ENCODE measurements around the gene C6orf118.

C6orf118 gene

DNA sequence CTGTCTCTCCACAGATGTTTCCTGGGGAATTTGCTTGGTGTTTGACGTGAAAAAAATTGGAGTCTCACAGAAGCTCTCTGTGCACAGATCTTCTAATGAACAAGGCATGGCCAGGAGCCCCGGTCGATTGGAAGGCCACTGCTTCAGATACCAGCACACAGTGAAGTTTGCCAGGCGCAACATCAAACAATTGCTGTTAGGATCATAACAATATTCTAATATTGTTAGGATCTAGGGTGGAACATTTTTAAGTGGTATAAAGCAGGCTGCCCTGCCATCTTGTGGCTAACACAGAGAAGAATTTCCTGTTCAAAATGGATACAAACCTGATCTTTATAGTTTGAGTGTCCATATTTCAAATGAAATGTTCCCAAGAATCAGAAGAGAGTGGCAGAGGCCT is 64.1 kb downstream of the C6orf118 start:
- no peak for DNase-seq (ENCODE audit: low read depth in 2 of 2, low spot score in 1 of 2)

DNA sequence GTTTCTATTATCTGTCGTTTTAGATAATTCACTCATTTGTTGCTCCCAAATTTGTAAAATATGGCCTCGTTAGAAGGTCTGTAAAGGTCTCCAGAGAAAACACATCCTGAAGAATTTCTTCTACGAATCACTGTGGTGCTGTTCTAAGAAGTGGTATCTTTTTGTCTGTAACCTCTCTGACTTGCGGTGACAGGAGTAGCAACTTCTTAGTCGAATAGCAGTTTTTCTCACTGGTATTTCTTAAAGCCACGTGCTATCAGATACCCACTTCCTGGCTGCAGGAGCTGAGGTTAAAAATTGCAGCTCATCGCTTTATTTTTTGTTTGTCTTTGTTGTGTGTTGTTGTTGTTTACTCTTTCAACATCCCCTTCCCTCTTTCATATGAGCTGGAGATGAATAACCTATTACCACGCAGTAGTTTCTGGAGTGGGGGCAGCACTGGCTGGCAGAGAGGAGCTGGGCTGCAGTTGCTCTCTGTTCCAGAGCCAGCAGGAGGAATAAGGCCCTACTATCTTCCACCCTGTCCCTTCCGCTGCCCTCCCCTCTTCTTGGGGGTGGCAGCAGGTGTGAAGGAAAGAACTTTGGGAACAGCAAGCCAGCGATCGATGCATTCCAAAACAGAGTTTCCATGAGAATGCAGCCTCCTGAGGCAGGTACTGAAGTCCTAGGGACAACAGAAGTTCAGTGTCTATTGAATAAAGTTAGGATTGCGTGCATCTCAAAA is 64.7 kb downstream of the C6orf118 start:
- no peak for DNase-seq (ENCODE audit: low read depth in 2 of 2, low spot score in 1 of 2)

DNA sequence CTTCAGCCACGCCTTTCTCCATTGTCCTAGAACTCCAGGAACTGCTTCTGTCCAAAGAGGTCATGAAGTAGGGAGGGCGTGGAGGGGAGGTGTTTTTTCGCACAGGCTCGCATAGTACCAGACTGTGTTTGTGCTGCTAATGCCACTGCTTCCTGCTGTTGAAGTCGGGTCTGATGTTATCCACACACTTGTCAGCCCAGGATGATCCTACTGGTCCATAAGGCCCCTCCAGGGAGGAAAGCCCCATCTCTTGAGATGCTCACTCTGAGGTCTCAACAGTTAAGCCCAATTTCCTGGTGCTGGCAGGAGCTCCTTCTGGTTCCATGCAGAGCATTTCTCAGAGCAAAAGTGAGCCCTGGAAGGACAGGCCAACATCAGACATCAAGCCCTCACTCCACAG is 65.6 kb downstream of the C6orf118 start:
- DNase-seq (ENCODE audit: low read depth in 2 of 2, low spot score in 1 of 2): no peak

DNA sequence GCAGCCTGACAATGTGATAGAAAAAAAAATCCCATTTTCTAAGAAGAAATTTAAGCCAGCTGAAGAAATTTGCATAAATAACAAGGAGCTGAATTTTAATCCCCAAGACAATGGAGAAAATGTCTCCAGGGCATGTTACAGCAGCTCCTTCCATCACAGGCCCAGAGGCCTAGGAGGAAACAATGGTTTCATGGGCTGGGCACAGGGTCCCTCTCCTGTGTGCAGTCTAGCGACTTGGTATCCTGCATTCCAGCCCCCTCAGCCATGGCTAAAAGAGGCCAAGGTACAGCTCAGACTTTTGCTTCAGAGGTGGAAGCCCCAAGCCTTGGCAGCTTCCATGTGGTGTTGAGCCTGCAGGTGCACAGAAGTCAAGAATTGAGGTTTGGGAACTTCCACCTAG is 73.1 kb downstream of the C6orf118 start:
- no peak for DNase-seq (ENCODE audit: low read depth in 2 of 2, low spot score in 1 of 2)

DNA sequence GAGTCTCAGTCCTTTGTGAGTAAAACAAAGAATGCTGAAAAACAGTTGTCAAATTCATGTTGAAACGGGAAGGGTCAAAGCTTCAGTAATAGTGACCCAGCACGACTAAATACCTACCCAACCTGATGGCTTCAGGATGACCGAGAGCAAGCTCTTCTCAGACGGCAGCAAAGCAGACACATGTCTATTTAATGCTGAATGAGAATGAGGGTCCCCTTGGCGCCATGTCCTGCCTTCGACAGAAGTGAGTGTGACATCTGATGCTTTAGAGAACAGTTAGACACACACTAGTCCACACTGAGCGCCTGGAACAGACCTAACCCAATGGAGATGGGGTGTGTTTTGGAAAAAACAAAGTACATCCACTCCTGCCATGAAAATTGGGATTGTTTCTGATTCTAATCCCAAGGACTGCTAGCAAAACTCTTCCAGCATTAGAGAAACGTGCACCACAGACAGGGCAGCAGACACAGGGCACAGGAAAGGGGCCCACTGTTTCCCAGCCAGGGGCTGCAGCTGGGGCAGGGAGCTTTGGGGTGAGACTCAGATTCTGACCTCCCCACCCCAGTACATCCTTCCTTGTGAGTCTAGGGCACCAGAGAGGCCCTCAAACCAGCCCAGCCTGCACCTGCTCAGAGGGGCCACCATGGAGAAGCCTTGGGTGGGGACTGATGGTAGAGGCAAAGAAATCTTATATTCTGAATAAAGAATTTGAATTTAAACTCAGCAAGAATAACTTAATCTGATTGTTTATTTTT is 76.5 kb downstream of the C6orf118 start:
- no peak for DNase-seq (ENCODE audit: low read depth in 2 of 2, low spot score in 1 of 2)

GRCh38 chr6:165231581-165232561 is 77.5 kb downstream of the C6orf118 start:
- DNase-seq (ENCODE audit: low read depth in 2 of 2, low spot score in 1 of 2): no peak

GRCh38 chr6:165231177-165231576 is 78.2 kb downstream of the C6orf118 start:
- no peak for DNase-seq (ENCODE audit: low read depth in 2 of 2, low spot score in 1 of 2)

Data from stimulated activated CD8-positive, alpha-beta memory T cell treated with anti-CD3 and anti-CD28 coated beads, Interleukin-4, amount 100 ng/mL, for 4 hours (primary cell).